22Rv1 (cell line): Measurements from ENCODE around the gene RRP1B.

Experiments used
- H3K27ac ChIP-seq: fragments of 450-650 bp; 2 replicates; pipeline ENCODE4 v1.5.1; 2017
- CTCF ChIP-seq: fragments of 450-650 bp; IDR thresholded peaks from 2 replicates; pipeline ENCODE4 v1.5.1; 2017; ENCODE audit warnings: mild to moderate bottlenecking
- ZFX ChIP-seq: fragments of 450-650 bp; IDR thresholded peaks from 2 replicates; pipeline ENCODE4 v1.6.1; 2017; ENCODE audit warnings: antibody characterized with exemption, borderline replicate concordance

Gene RRP1B

GRCh38 chr21:43707462-43707861 is 48.1 kb downstream of the RRP1B start:
- TF ChIP-seq CTCF (no peak), ZFX (no peak)
- H3K27ac ChIP-seq: no peak overlapping the region

- TF ChIP-seq CTCF: no peak
- TF ChIP-seq ZFX: no peak
- H3K27ac ChIP-seq: no peak overlapping the region
Measured at GRCh38 chr21:43708745-43709381, 49.5 kb downstream of the RRP1B start.

- no peak for TF ChIP-seq ZFX
- TF ChIP-seq CTCF: no peak
- H3K27ac ChIP-seq: peak overlapping the region; percentile 83
Measured at GRCh38 chr21:43712268-43712942, 53.0 kb downstream of the RRP1B start.

GRCh38 chr21:43713123-43713522 is 53.8 kb downstream of the RRP1B start:
- peak overlapping the region; percentile 83 for H3K27ac ChIP-seq

GRCh38 chr21:43716376-43717165 is 57.2 kb downstream of the RRP1B start:
- no peak overlapping the region for H3K27ac ChIP-seq
- TF ChIP-seq CTCF (no peak), ZFX (no peak)

- H3K27ac ChIP-seq: no peak overlapping the region
- TF ChIP-seq ZFX (no peak), CTCF (no peak)
Measured at GRCh38 chr21:43717166-43717853, 58.0 kb downstream of the RRP1B start.

- TF ChIP-seq CTCF (no peak), ZFX (no peak)
- peak overlapping the region; percentile 83 for H3K27ac ChIP-seq
Measured at GRCh38 chr21:43717967-43718871, 58.9 kb downstream of the RRP1B start.
